ENCODE data around the gene KNCN. TPM values are rescaled to one million over a fixed set of nuclear protein-coding genes. Genes with fewer than 3 reads are reported as not detected.

KNCN gene
- total and polyA plus RNA-seq, 10 of the 15 experiments (the other 5 are each of a cell fraction or from before 2014, with no cell fraction given), result not detected

DNA sequence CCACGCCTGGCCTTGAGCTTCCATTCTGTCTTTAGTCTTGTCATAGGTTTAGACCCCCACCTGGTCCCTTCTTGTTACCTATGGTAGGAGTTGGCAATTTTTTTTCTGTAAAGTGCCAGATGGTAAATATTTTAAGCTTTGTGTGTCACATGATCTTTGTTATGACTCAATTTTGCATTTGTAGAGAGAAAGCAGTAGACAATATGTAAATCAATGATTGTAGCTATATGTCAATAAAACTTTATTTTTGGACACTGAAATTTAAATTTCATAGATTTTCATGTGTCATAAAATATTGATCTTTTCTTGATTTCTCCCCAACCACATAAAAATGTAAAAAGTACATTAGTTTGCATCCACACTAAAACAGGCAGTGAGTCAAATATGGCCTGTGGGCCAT, 44.6 kb upstream of the KNCN start:
- 100% methylated on average over 1 of the region's 1 CpG for WGBS (ENCODE audit: insufficient coverage, insufficient replicate concordance, low lambda C conversion rate, missing lambda C conversion rate)
- intact Hi-C loops (cut with micrococcal nuclease; ENCODE audit: unreplicated experiment), result no loop called here
- BruUV-seq (replicated peaks), result no TSS peak

More for the DNA sequence above, 44.6 kb upstream of the KNCN start:
- FAIRE-seq, result no peak
- POLR2A ChIA-PET, result interaction anchor here (1.1 kb wide), 1 partner anchor 11 kb away, joined by 6 read pairs; no protein-coding TSS in a partner anchor
- no peak overlapping the region for H3K4me3 ChIP-seq
- H3K4me2 ChIP-seq (ENCODE audit: control insufficient read depth, insufficient read depth), result no peak overlapping the region
- H3K79me2 ChIP-seq (ENCODE audit: control insufficient read depth, insufficient read depth, low read length), result no peaks in the 10 kb centered on the region
- TF ChIP-seq MYC (IDR thresholded peaks at IDR 0.05; ENCODE audit: insufficient read depth, insufficient read length, insufficient replicate concordance, low read length, severe bottlenecking), result no peak
- TF ChIP-seq, protein P1, sequence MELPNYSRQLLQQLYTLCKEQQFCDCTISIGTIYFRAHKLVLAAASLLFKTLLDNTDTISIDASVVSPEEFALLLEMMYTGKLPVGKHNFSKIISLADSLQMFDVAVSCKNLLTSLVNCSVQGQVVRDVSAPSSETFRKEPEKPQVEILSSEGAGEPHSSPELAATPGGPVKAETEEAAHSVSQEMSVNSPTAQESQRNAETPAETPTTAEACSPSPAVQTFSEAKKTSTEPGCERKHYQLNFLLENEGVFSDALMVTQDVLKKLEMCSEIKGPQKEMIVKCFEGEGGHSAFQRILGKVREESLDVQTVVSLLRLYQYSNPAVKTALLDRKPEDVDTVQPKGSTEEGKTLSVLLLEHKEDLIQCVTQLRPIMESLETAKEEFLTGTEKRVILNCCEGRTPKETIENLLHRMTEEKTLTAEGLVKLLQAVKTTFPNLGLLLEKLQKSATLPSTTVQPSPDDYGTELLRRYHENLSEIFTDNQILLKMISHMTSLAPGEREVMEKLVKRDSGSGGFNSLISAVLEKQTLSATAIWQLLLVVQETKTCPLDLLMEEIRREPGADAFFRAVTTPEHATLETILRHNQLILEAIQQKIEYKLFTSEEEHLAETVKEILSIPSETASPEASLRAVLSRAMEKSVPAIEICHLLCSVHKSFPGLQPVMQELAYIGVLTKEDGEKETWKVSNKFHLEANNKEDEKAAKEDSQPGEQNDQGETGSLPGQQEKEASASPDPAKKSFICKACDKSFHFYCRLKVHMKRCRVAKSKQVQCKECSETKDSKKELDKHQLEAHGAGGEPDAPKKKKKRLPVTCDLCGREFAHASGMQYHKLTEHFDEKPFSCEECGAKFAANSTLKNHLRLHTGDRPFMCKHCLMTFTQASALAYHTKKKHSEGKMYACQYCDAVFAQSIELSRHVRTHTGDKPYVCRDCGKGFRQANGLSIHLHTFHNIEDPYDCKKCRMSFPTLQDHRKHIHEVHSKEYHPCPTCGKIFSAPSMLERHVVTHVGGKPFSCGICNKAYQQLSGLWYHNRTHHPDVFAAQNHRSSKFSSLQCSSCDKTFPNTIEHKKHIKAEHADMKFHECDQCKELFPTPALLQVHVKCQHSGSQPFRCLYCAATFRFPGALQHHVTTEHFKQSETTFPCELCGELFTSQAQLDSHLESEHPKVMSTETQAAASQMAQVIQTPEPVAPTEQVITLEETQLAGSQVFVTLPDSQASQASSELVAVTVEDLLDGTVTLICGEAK (IDR thresholded peaks at IDR 0.05; ENCODE audit: borderline replicate concordance), result peak; percentile 58
- H3K27ac ChIP-seq (ENCODE audit: control insufficient read depth, insufficient read depth), result no peak overlapping the region
- no peak overlapping the region for H2AFZ ChIP-seq (ENCODE audit: control insufficient read depth, low read depth, low read length)
- SMC1A ChIA-PET (ENCODE audit: uncharacterized antibody, unreplicated experiment), result interaction anchor here (1.1 kb wide), 1 partner anchor 20 kb away, joined by 3 read pairs; no protein-coding TSS in a partner anchor
- no peak for DNase-seq (ENCODE audit: low read depth, low spot score)
- CTCF ChIA-PET, result no interaction called here
- peaks cover 3 to 8% of the 10 kb centered on the region in 2 experiments; a peak in 3 of 4 replicates for H3K36me3 ChIP-seq (ENCODE audit: control insufficient read depth in 2 of 2, insufficient read depth in 2 of 2, low read length in 1 of 2)
- RAD21 ChIA-PET (ENCODE audit: unreplicated experiment), result no interaction called here
- in situ Hi-C loops (cut with MboI), result no loop called here
- H4K20me1 ChIP-seq (ENCODE audit: control insufficient read depth, insufficient read depth), result no peaks in the 10 kb centered on the region
- 0 out of 2 replicates have a peak, but pooled peaks cover 3% of the 10 kb centered on the region for H3K4me1 ChIP-seq (ENCODE audit: control insufficient read depth, insufficient read depth, low read length)
- H3K27me3 ChIP-seq (replicated peaks in 1 of 2; ENCODE audit: control insufficient read depth in 2 of 2, insufficient read depth in 2 of 2, low read length in 1 of 2), result no peaks in the 10 kb centered on the region
- ATAC-seq, result no peak
- H3K9me3 ChIP-seq (replicated peaks; ENCODE audit: control insufficient read depth, insufficient read depth, low read length), result no peaks in the 10 kb centered on the region
- no peak overlapping the region for H3K9ac ChIP-seq (ENCODE audit: control insufficient read depth, insufficient read depth, low read length)
